K562 (cell line): ENCODE results near the gene CTSS. TPM values are rescaled to one million over a fixed set of nuclear protein-coding genes. Genes with fewer than 3 reads are reported as not detected.
A peak's percentile ranks its signal among the peaks of the same experiment; 100 is the strongest.

Experiments used
- ARNT ChIP-seq, 2 experiments: fragments of 450-650 bp; IDR thresholded peaks; 2 replicates each; pipeline ENCODE4 v1.6.1; 2016; ENCODE audit warnings: mild to moderate bottlenecking in 1 of 2
- ATF7 ChIP-seq: fragments of 450-650 bp; IDR thresholded peaks from 2 replicates; pipeline ENCODE4 v1.7.1; 2014; ENCODE audit warnings: mild to moderate bottlenecking, moderate library complexity
- HMBOX1 ChIP-seq: sonication (generic); IDR thresholded peaks from 2 replicates; pipeline ENCODE4 v1.6.1; 2016
- SNAPC5 ChIP-seq: fragments of 250-450 bp; sonication (Bioruptor Pico); IDR thresholded peaks from 2 replicates; pipeline ENCODE4 v1.8.0; 2021; ENCODE audit warnings: moderate library complexity, mild to moderate bottlenecking, inconsistent platforms
- ZKSCAN1 ChIP-seq: fragments of 150-350 bp; IDR thresholded peaks from 2 replicates; pipeline ENCODE4 v1.6.1; 2016; ENCODE audit warnings: low read depth, low read length
- ZKSCAN8 ChIP-seq: fragments of 200-800 bp; sonication (Bioruptor generic); IDR thresholded peaks from 2 replicates; pipeline ENCODE4 v1.6.1; 2016; ENCODE audit warnings: missing genetic modification characterization, missing compliant biosample characterization
- ZNF445 ChIP-seq: fragments of 250-450 bp; sonication (Bioruptor Pico); IDR thresholded peaks from 2 replicates; pipeline ENCODE4 v1.4.0; 2020; ENCODE audit warnings: low read depth, mild to moderate bottlenecking, moderate library complexity
- polyA plus RNA-seq, 8 experiments: library from polyadenylated mRNA; depleted of rRNA in 4 of 8; stranded (reverse) in 5 of 8; unstranded in 3 of 8; fragments of >200 nt; fragmentation: Nextera tagmentation in 2 of 8; fragmentation: Illumina TruSeq in 1 of 8; extraction: Ambion mirVana in 2 of 8; extraction: Trizol in 1 of 8; gene quantifications; 2 replicates each; pipeline versions ENCODE4 v1.2.1 to v1.2.3, GENCODE V29; 2011 to 2014; ENCODE audit warnings: inconsistent platforms in 1 of 8, missing spikeins in 1 of 8
- total RNA-seq, 7 experiments: library from RNA; depleted of rRNA in 6 of 7; stranded (reverse); fragments of >200 nt in 6 of 7; fragmentation: Illumina TruSeq in 2 of 7; extraction: Trizol in 2 of 7; gene quantifications; 2 replicates each; pipeline versions ENCODE4 v1.2.1 to v1.2.3, GENCODE V29; 2011 to 2021; ENCODE audit warnings: low replicate concordance in 1 of 7
- TF ChIP-seq, protein P1 (sequence below): fragments of 450-650 bp; IDR thresholded peaks from one replicate; pipeline ENCODE4 v1.6.1; 2018; ENCODE audit warnings: mild to moderate bottlenecking, moderate library complexity; ENCODE audit not compliant: partially characterized antibody
- TF ChIP-seq, protein P2 (sequence below): IDR thresholded peaks from 2 replicates; pipeline ENCODE4 v1.6.1; 2012; ENCODE audit warnings: low read depth, low read length, improper control_type of control experiment, borderline replicate concordance

The CTSS gene
- total and polyA plus RNA-seq, 9 of the 15 experiments (the other 6 are each of a cell fraction or from before 2014, with no cell fraction given), result 8.6 to 24.9 (median 10.3) TPM

- no peak for TF ChIP-seq SNAPC5 (CRISPR knock-in tag)
- no peak for TF ChIP-seq ARNT (IDR thresholded peaks at IDR 0.05)
- TF ChIP-seq, protein P1, sequence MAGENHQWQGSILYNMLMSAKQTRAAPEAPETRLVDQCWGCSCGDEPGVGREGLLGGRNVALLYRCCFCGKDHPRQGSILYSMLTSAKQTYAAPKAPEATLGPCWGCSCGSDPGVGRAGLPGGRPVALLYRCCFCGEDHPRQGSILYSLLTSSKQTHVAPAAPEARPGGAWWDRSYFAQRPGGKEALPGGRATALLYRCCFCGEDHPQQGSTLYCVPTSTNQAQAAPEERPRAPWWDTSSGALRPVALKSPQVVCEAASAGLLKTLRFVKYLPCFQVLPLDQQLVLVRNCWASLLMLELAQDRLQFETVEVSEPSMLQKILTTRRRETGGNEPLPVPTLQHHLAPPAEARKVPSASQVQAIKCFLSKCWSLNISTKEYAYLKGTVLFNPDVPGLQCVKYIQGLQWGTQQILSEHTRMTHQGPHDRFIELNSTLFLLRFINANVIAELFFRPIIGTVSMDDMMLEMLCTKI, result no peak
- TF ChIP-seq HMBOX1, result no peak
- 0 out of 2 replicates have a peak, but pooled peaks have one; percentile 26 for TF ChIP-seq ATF7
- TF ChIP-seq, protein P2, sequence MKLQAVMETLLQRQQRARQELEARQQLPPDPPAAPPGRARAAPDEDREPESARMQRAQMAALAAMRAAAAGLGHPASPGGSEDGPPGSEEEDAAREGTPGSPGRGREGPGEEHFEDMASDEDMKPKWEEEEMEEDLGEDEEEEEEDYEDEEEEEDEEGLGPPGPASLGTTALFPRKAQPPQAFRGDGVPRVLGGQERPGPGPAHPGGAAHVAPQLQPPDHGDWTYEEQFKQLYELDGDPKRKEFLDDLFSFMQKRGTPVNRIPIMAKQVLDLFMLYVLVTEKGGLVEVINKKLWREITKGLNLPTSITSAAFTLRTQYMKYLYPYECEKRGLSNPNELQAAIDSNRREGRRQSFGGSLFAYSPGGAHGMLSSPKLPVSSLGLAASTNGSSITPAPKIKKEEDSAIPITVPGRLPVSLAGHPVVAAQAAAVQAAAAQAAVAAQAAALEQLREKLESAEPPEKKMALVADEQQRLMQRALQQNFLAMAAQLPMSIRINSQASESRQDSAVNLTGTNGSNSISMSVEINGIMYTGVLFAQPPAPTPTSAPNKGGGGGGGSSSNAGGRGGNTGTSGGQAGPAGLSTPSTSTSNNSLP, result no peak
- TF ChIP-seq ZKSCAN8 (CRISPR knock-in tag), result no peak
- no peak for TF ChIP-seq ZNF445 (CRISPR knock-in tag)
- no peak for TF ChIP-seq ZKSCAN1
Measured at GRCh38 chr1:150765296-150765976, at the start of gene CTSS (continued).
